G401 (cell line): ENCODE measurements around the gene SGMS2. TPM values are rescaled to one million over a fixed set of nuclear protein-coding genes. Genes with fewer than 3 reads are reported as not detected.

Source experiments
- DNase-seq: peaks from one replicate; pipeline ENCODE4 v3.0.0-alpha.2; 2015; ENCODE audit warnings: low spot score
- in situ Hi-C: cut with HindIII; loops from 2 replicates; pipeline ENCODE4 v1.10.0; 2016; ENCODE audit warnings: low sequenced_read_pairs, mixed read lengths
- total RNA-seq: library from RNA; depleted of rRNA; stranded (reverse); fragments of >200 nt; shearing (Covaris generic); gene quantifications from 2 replicates; pipeline ENCODE4 v1.2.3, GENCODE V29; 2014; rRNA removed

SGMS2 gene
- total RNA-seq = not detected in 2 replicates

- in situ Hi-C loops = no loop called here
- DNase-seq = peak; percentile 77
Observed at GRCh38 chr4:107824350-107825071, at the start of gene SGMS2. SGMS2 (plus strand) TSS chr4:107824932; CDS start chr4:107895554, 70,622 bp downstream.

GRCh38 chr4:107777890-107778289 is 46.8 kb upstream of the SGMS2 start:
- no peak for DNase-seq
- in situ Hi-C loops = no loop called here

DNA sequence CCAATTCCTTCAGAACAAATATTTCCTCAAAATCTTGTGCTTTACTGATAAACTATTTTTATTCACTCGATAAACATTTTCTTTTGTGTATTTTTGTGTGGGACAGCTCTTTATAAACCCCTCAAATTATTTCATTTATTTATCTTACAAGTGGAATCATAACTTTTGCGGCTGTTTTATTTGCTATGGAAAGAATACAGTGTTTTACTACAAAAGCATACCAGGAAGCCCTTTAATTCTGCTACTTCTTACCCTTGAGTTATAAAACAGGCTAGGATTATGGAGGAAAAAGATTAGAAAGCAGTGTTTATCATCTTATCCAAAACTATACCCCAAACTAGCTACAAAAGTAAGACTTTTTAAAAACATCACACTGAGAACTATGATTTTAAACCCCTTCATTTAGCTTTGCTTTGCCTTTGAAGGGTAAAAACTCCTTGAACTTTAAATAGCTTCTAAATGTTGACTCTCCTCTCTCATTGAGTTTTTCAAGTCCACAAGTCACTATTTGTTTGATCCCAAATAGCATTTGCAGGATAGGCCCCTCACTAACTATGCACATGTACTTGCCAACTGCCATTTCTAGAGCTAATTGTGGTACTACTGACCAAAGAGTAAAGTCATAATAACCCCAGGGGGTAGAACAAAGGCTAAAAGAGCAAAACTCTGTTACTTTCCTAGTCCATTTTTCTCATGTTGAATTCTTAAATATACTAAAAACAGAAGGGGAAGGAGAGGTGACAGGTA is 45.8 kb upstream of the SGMS2 start:
- in situ Hi-C loops = no loop called here
- no peak for DNase-seq

DNA sequence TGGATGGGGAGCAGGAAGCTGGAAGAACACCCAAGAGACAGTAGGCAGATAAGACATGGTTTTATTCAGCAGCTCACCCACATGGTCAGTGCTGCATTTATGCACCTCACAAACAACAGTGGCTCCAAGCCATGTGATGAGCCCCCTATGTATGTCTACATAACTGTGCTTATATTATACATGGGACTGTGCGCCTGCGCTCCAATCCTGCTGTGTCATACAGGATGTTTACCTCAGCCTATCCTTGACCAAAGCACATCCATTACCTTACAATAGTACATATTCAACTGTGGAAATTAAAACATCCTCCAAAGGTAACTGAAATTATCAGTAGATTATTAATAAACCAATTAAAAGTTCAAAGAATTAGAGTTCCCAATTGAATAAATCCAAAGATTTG is 44.1 kb upstream of the SGMS2 start:
- DNase-seq = no peak
- in situ Hi-C loops = no loop called here

- no peak for DNase-seq
- in situ Hi-C loops = no loop called here
Observed at GRCh38 chr4:107791902-107792301, 32.8 kb upstream of the SGMS2 start.

DNA sequence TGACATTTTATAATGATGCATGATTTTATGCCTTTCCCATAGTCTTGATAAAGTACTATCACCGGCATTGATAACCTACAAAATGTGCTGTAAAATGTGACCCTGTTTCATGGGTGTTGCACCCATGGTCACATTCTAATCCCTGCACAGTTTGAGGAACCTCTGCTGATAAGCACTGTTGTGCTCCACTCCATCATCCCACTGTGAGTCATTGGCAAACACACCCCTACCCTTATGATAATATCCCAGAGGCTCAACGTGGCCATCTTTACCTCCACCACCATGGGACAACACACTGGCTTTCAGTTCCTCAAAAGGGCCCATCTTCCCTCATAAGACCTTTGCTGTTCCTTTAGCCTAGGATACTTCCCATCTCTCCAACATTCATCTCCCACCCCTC is 32.0 kb upstream of the SGMS2 start:
- in situ Hi-C loops = no loop called here

DNA sequence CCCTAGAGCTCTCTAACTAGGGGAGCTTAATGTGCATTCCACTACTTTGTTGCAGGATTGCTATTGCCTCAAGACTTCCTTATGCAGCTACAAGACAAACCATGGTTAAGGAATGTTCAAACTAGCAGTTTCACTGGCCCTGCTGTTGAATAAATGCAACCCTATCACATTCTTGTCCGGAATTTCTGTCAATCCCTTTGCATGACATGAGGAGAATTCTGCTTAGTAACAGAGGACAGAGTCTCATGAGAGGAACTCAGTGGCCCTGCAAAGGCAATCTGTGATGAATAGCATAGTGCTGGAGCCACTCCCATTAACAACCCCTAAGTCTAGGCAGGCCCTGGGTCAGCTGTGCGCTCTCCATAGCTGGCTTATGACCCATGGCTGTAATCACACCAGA is 30.7 kb upstream of the SGMS2 start:
- DNase-seq = no peak

More for the DNA sequence above, 32.0 kb upstream of the SGMS2 start:
- no peak for DNase-seq

DNA sequence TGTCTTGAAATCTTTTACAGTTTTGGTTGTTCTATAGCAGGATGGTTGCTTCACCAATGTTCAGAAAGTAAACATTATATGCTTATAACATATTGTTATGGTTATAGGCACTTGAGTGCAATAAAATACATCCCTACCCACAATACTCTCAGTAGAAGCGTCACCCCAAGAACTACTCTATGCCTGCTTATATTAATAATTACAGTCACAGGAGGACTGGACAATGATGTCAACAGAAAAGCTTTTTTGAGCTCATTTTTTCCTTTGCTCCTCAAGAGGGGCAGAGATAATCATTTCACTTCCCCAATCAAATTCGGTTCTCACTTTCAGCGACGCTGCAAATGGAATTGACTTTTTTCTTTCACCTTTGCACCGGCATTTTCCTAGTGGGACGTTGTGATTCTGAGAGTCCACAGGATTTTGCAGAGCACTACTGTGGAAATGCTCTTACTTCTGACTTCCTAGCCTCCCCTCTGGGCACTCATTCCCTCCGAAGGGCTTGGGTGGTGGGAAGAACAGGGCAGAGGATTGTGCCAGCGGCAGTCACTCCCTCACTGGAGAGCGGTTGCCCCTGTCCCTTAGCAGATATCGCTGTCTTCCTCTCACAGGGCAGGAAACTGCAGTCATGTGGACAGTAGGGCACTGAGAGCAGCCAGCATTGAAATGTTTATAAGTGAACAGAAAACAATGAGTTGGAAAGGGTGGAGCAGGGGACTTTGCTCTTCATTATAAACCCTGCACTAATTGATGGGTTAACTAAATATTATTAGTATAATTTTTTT is 24.9 kb upstream of the SGMS2 start:
- no peak for DNase-seq
- in situ Hi-C loops = no loop called here

More for the DNA sequence above, 30.7 kb upstream of the SGMS2 start:
- in situ Hi-C loops = no loop called here

- no peak for DNase-seq
- in situ Hi-C loops = no loop called here
Observed at GRCh38 chr4:107800706-107801105, 24.0 kb upstream of the SGMS2 start.

DNA sequence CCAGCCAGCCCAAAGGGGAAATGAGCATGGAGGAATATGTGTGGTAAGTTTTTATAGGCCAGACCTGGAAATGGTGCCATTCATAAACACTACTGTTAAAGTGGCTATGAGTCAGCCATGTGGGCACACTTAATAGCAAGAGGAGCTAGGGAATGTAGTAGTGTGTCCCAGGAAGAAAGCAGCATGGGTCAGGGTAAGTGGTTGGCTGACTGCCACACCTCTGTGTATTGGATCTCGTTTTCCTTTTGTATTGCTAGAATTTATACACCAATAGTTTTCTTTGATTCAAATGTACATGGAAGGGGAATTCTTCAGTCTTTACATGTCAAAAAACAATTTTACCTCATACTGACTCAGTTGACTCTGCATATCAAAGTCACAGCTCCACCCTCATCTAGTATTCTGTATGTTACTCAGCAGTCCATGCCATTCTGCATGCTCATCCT is 22.9 kb upstream of the SGMS2 start:
- in situ Hi-C loops = no loop called here
- DNase-seq = no peak

DNA sequence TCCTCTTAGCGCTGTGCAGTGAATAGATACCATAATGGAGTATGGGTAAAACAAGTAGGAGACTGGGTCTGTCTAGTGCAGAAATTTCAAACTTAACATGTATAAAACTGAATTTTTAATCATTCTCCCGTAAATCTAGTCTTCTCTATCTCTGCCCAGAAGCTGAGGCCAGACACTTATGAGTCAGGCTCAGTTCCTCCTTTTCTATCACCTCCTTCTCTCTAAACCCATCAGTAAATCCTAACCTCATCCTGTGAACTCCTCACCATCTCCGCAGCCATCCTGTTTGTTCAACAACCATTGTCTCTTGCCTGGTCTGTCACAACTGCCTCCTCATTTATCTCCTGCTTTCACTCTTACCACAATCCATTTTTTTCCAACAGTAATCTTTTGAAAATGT is 19.8 kb upstream of the SGMS2 start:
- DNase-seq = no peak
- in situ Hi-C loops = no loop called here

GRCh38 chr4:107806196-107806595 is 18.5 kb upstream of the SGMS2 start:
- no peak for DNase-seq
- in situ Hi-C loops = no loop called here

- in situ Hi-C loops = no loop called here
- DNase-seq = no peak
Observed at GRCh38 chr4:107808572-107808971, 16.2 kb upstream of the SGMS2 start.

DNA sequence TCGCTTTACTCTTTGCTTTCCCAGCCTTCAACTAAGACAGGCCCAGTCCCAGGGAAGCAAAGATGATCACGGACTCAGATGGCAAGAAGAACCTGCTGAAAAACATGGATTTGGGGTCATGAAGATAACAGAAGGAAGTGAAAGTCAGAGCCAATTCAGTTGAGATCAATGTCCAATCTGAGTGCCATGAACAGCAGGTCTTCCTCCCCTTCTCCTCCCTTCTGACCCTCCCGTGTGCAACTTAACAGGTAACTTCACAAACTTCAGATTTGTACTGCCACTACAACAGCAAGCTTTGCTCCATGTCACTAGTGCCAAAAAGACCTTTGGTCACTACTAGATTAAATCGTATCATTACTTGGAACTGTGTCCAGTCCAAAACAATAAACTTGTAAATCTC is 15.5 kb upstream of the SGMS2 start:
- in situ Hi-C loops = no loop called here
- no peak for DNase-seq

DNA sequence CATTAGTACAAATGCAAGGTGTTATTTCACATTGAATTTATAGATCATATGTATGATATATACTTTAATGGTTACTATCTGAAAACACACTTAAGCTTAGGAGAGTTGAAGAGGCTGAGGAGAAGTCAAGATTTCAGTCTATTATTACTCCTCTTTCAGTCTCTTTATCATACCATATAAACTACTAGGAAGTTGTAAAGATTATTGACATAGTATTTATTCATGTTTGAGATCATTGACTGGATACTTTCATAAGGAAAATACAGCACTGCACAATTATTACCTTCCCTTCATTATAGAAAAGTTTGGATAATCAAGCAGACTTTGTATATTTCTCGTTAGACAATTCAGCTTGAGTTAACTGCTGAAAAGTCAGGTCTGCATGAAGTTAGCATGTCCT is 10.0 kb upstream of the SGMS2 start:
- in situ Hi-C loops = no loop called here
- no peak for DNase-seq

DNA sequence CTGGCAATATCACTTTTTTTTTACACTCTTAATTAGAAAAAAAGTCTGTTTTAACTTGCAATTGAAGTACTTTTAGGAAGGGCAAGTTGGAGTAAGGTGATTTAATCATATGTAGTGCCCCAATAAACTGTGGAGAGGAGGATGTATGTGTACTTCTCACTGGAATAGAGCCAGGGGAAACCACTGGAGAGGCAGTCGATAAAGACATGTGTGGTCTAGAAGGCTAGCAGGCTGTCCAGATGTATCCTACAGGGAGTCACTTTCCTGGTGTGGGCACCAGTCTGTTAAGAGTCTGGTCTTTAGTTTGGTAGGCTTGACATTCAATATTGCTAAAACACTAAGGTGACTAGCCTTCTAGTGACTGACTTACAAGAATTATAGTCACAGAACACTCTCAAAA is 9.6 kb upstream of the SGMS2 start:
- DNase-seq = no peak
- in situ Hi-C loops = no loop called here

- in situ Hi-C loops = no loop called here
Observed at GRCh38 chr4:107818301-107818910, 6.3 kb upstream of the SGMS2 start.

GRCh38 chr4:107823870-107824349 is 822 bp upstream of the SGMS2 start:
- DNase-seq = peak; percentile 45
- in situ Hi-C loops = no loop called here

More at GRCh38 chr4:107818301-107818910, 6.3 kb upstream of the SGMS2 start:
- DNase-seq = no peak

DNA sequence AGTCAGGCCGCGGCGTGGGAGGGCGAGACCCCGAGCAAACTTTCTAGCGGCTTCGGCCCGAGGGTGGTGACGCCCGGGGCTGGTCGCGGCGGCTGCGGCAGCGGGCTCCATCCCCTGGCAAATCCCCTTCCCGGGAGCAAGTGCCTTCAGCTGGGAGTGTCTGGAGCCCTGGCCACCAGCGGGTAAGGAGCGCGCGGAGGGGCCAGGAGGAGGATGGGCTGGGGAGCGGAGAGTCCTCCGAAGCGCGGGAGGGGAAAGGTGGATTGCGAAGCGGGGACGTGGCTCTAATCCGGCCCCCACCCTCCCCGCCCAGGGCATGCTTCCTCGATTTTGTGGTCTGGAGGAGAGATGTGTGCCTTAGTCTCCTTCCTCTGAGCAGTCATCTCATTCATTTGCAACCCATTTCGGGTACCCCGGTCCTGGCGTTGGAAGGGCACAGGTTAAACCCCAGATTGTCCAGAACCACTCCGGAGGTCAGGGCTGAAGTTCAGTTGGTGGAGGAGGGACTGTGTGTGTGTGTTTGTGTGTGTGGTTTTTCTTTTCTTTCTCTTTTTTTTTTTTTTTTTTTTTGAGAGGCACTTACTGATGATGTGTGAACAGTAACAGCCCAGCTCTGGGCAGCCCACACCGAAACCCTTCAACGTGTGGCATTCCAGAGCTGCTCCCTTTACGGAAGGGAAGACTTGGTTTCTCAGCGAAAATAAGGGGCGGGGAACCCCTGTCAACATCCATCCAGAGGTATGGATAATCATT is 516 bp downstream of the SGMS2 start:
- in situ Hi-C loops = no loop called here
- DNase-seq = peak; percentile 68
